CD14-positive monocyte (primary cell): ENCODE results near the gene SAMD3. TPM values are rescaled to one million over a fixed set of nuclear protein-coding genes. Genes with fewer than 3 reads are reported as not detected.
A peak's percentile ranks its signal among the peaks of the same experiment; 100 is the strongest.

Experiments
- DNase-seq, 3 donors: peaks; one replicate each; pipeline ENCODE4 v3.0.0-alpha.2; 2011 to 2022
- H2AFZ ChIP-seq: 2 replicates; pipeline ENCODE4 v1.6.0; 2012; ENCODE audit warnings: mild to moderate bottlenecking, low read depth, low read length, inconsistent platforms; ENCODE audit not compliant: insufficient read depth, poor library complexity, severe bottlenecking
- H3K27ac ChIP-seq, 2 donors: 1 replicate in 1 of 2; 2 replicates in 1 of 2; pipeline ENCODE4 v1.5.1; 2012 to 2013; ENCODE audit warnings: low read length in 2 of 2, control low read depth in 1 of 2, inconsistent platforms in 1 of 2, low read depth in 1 of 2, mild to moderate bottlenecking in 1 of 2
- H3K27me3 ChIP-seq, 2 donors: one replicate each; pipeline versions ENCODE4 v1.6.0 to v1.6.1; 2011 to 2013; ENCODE audit warnings: low read length in 2 of 2; ENCODE audit not compliant: control insufficient read depth in 2 of 2, insufficient read depth in 2 of 2
- H3K36me3 ChIP-seq, 2 donors: replicated peaks in 1 of 2; 1 replicate in 1 of 2; 2 replicates in 1 of 2; pipeline versions ENCODE4 v1.5.1 to v1.6.1; 2012 to 2013; ENCODE audit warnings: low read length in 2 of 2, control low read depth in 1 of 2, inconsistent platforms in 1 of 2, mild to moderate bottlenecking in 1 of 2; ENCODE audit not compliant: insufficient read depth in 2 of 2, control insufficient read depth in 1 of 2
- H3K4me1 ChIP-seq, 2 donors: 1 replicate in 1 of 2; 2 replicates in 1 of 2; pipeline versions ENCODE4 v1.5.1 to v1.6.1; 2012 to 2013; ENCODE audit warnings: low read length in 2 of 2, control low read depth in 1 of 2, inconsistent platforms in 1 of 2, mild to moderate bottlenecking in 1 of 2, moderate library complexity in 1 of 2; ENCODE audit not compliant: insufficient read depth in 2 of 2, control insufficient read depth in 1 of 2
- H3K4me2 ChIP-seq: replicated peaks from 2 replicates; pipeline ENCODE3; 2012; ENCODE audit warnings: low read length, moderate library complexity, mild to moderate bottlenecking; ENCODE audit not compliant: poor library complexity, severe bottlenecking; ENCODE audit errors: extremely low read depth
- H3K4me3 ChIP-seq, 3 experiments: fragments of 200-600 bp in 1 of 3; sonication (generic) in 1 of 3; replicated peaks in 1 of 3; 1 replicate in 2 of 3; 2 replicates in 1 of 3; pipeline ENCODE4 v1.5.1; 2011 to 2013; ENCODE audit warnings: low read length in 3 of 3, mild to moderate bottlenecking in 3 of 3, control low read depth in 2 of 3, low read depth in 2 of 3, inconsistent platforms in 1 of 3, moderate library complexity in 1 of 3
- H3K79me2 ChIP-seq: 2 replicates; pipeline ENCODE4 v1.6.0; 2012; ENCODE audit warnings: mild to moderate bottlenecking, control low read depth, inconsistent platforms, low read length, moderate library complexity; ENCODE audit not compliant: insufficient read depth
- H3K9ac ChIP-seq: 2 replicates; pipeline ENCODE4 v1.6.0; 2017; ENCODE audit warnings: low read length, mild to moderate bottlenecking; ENCODE audit not compliant: insufficient read depth, poor library complexity, severe bottlenecking
- H3K9me3 ChIP-seq, 2 donors: replicated peaks in 1 of 2; 1 replicate in 1 of 2; 2 replicates in 1 of 2; pipeline versions ENCODE4 v1.5.1 to v1.6.1; 2012 to 2013; ENCODE audit warnings: low read length in 2 of 2, control low read depth in 1 of 2; ENCODE audit not compliant: control insufficient read depth in 1 of 2, insufficient read depth in 1 of 2
- H4K20me1 ChIP-seq: 2 replicates; pipeline ENCODE4 v1.6.0; 2012; ENCODE audit warnings: mild to moderate bottlenecking, low read length, control low read depth, moderate library complexity; ENCODE audit not compliant: insufficient read depth
- H3K27ac Mint-ChIP-seq, 7 donors: one replicate each; pipeline ENCODE4 v1.8.0; 2020; ENCODE audit warnings: mild to moderate bottlenecking in 7 of 7, mixed read lengths in 7 of 7, moderate library complexity in 6 of 7, inconsistent platforms in 2 of 7
- H3K27me3 Mint-ChIP-seq, 3 donors: one replicate each; pipeline ENCODE4 v1.8.0; 2021 to 2022; ENCODE audit warnings: low read depth in 3 of 3, mild to moderate bottlenecking in 3 of 3, mixed read lengths in 3 of 3, moderate library complexity in 3 of 3, inconsistent platforms in 1 of 3
- H3K36me3 Mint-ChIP-seq, 2 donors: one replicate each; pipeline ENCODE4 v1.8.0; 2020; ENCODE audit warnings: mixed read lengths in 2 of 2, inconsistent platforms in 1 of 2, mild to moderate bottlenecking in 1 of 2
- H3K4me1 Mint-ChIP-seq: one replicate; pipeline ENCODE4 v1.8.0; 2020; ENCODE audit warnings: mild to moderate bottlenecking, mixed read lengths
- H3K4me3 Mint-ChIP-seq, 2 donors: one replicate each; pipeline ENCODE4 v1.8.0; 2020; ENCODE audit warnings: mild to moderate bottlenecking in 2 of 2, mixed read lengths in 2 of 2, moderate library complexity in 1 of 2
- H3K9me3 Mint-ChIP-seq, 7 donors: one replicate each; pipeline ENCODE4 v1.8.0; 2020 to 2022; ENCODE audit warnings: mixed read lengths in 7 of 7, mild to moderate bottlenecking in 6 of 7, moderate library complexity in 6 of 7, inconsistent platforms in 2 of 7
- WGBS: methylation state at CpG from one replicate; pipeline ENCODE4 v1.1.5; 2013; ENCODE audit warnings: missing lambda C conversion rate; ENCODE audit not compliant: insufficient coverage; 5-methylcytosine and 5-hydroxymethylcytosine counted together
- intact Hi-C, 2 donors: fragments of 100-400 bp; cut with micrococcal nuclease; formaldehyde crosslinking; loops; one replicate each; pipeline versions ENCODE4 v1.15.0 to v1.15.1; 2023
- polyA plus RNA-seq, 3 donors: library from polyadenylated mRNA; depleted of rRNA in 1 of 3; unstranded in 2 of 3; stranded (reverse) in 1 of 3; fragments of 300-500 nt in 2 of 3; fragments of >200 nt in 1 of 3; fragmentation: Illumina TruSeq in 2 of 3; gene quantifications; 1 replicate in 2 of 3; 2 replicates in 1 of 3; pipeline ENCODE4 v1.2.3, GENCODE V29; 2012 to 2021
- TF ChIP-seq, protein P1 (sequence below): fragments of 200-600 bp; IDR thresholded peaks from one replicate; pipeline ENCODE4 v1.8.0; 2022; ENCODE audit warnings: antibody characterized with exemption, mild to moderate bottlenecking

Gene SAMD3
- polyA plus RNA-seq, 3 donors, result 0.33 to 0.49 TPM; not detected in 1

DNA sequence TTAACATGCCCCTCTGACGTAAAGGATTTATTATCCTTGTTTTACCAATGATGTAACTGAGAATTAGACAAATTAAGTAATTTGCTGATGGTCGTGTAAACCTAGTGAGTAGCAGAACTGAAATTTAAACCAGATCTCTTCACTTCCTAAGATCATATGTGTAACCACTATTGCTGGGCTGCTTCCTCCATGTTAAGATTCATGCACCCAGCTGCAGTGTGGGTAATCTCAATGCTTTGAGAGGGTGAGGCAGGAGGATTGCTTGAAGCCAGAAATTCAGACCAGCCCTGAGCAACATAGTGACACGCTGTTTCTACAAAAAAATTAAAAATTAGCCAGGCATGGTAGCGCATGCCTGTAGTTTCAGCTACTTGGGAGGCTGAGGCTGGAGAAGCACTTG is 106.5 kb downstream of the SAMD3 start:
- Histone ChIP-seq H3K4me1 (no peaks in the 10 kb centered on the region), H2AFZ (no peak overlapping the region), H3K9me3 (no peaks in the 10 kb centered on the region), H3K36me3 (peaks cover 5 to 20% of the 10 kb centered on the region in 2 donors), H3K4me2 (no peak overlapping the region), H4K20me1 (no peaks in the 10 kb centered on the region), H3K79me2 (no peaks in the 10 kb centered on the region), H3K27ac (no peak overlapping the region), H3K4me3 (no peak overlapping the region), H3K27me3 (no peaks in the 10 kb centered on the region), H3K9ac (no peak overlapping the region)
- Mint-ChIP-seq H3K4me3 (no peak overlapping the region), H3K4me1 (peaks cover 13% of the 10 kb centered on the region), H3K9me3 (no peaks in the 10 kb centered on the region), H3K36me3 (peaks cover 21 to 37% of the 10 kb centered on the region in 2 donors), H3K27me3 (no peaks in the 10 kb centered on the region), H3K27ac (peak overlapping the region in 1 of 7 donors; percentile 7)
- 100% methylated on average over 2 of the region's 4 CpGs for WGBS
- TF ChIP-seq, protein P1, sequence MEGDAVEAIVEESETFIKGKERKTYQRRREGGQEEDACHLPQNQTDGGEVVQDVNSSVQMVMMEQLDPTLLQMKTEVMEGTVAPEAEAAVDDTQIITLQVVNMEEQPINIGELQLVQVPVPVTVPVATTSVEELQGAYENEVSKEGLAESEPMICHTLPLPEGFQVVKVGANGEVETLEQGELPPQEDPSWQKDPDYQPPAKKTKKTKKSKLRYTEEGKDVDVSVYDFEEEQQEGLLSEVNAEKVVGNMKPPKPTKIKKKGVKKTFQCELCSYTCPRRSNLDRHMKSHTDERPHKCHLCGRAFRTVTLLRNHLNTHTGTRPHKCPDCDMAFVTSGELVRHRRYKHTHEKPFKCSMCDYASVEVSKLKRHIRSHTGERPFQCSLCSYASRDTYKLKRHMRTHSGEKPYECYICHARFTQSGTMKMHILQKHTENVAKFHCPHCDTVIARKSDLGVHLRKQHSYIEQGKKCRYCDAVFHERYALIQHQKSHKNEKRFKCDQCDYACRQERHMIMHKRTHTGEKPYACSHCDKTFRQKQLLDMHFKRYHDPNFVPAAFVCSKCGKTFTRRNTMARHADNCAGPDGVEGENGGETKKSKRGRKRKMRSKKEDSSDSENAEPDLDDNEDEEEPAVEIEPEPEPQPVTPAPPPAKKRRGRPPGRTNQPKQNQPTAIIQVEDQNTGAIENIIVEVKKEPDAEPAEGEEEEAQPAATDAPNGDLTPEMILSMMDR, result no peak
- no peak for DNase-seq
- intact Hi-C loops, result no loop called here

- Mint-ChIP-seq H3K9me3 (peaks cover 0 to 2% (median 0%) of the 10 kb centered on the region in 7 donors), H3K4me1 (peaks cover 13% of the 10 kb centered on the region), H3K36me3 (peaks cover 19 to 39% of the 10 kb centered on the region in 2 donors), H3K27ac (no peak overlapping the region), H3K4me3 (no peak overlapping the region), H3K27me3 (no peaks in the 10 kb centered on the region)
- no peak overlapping the region for H3K4me3 ChIP-seq
- H3K9ac ChIP-seq, result no peak overlapping the region
- no peaks in the 10 kb centered on the region for H3K27me3 ChIP-seq
- no peak overlapping the region for H3K27ac ChIP-seq
- no peaks in the 10 kb centered on the region for H4K20me1 ChIP-seq
- no peaks in the 10 kb centered on the region for H3K4me1 ChIP-seq
- H3K36me3 ChIP-seq, result peaks cover 3 to 21% of the 10 kb centered on the region in 2 donors
- H2AFZ ChIP-seq, result no peak overlapping the region
- DNase-seq, result no peak
- H3K79me2 ChIP-seq, result no peaks in the 10 kb centered on the region
- no peak overlapping the region for H3K4me2 ChIP-seq
- 36% methylated on average over 4 of the region's 6 CpGs for WGBS
- intact Hi-C loops, result no loop called here
- TF ChIP-seq, protein P1, result no peak
- no peaks in the 10 kb centered on the region for H3K9me3 ChIP-seq
Measured at GRCh38 chr6:130115036-130115435, 107.7 kb downstream of the SAMD3 start.
